ENCODE results near the gene COQ10B.

Gene COQ10B

GRCh38 chr2:197453123-197453913, at the start of gene COQ10B:
Gene COQ10B, plus strand, starts transcription at chr2:197453552. Its CDS starts 9 bp downstream, at chr2:197453561.
- TF ChIP-seq CTCF (conservative IDR thresholded peaks at IDR 0.05; ENCODE audit: low read length) = peak; percentile 28; the same call in 1 of the 2 replicates
- DNase-seq (ENCODE audit: low read depth) = peak; percentile 100
- H3K4me3 ChIP-seq (ENCODE audit: low read length) = peak within 1 kb of the TSS; percentile 98

- H3K4me3 ChIP-seq (ENCODE audit: low read length) = no peak overlapping the region
- no peak for DNase-seq (ENCODE audit: low read depth)
- TF ChIP-seq CTCF (conservative IDR thresholded peaks at IDR 0.05; ENCODE audit: low read length) = no peak
Measured at GRCh38 chr2:197405582-197405981, 47.8 kb upstream of the COQ10B start.

GRCh38 chr2:197414039-197414438, 39.3 kb upstream of the COQ10B start:
- no peak overlapping the region for H3K4me3 ChIP-seq (ENCODE audit: low read length)
- no peak for DNase-seq (ENCODE audit: low read depth)
- TF ChIP-seq CTCF (conservative IDR thresholded peaks at IDR 0.05; ENCODE audit: low read length) = no peak

- DNase-seq (ENCODE audit: low read depth) = no peak
- TF ChIP-seq CTCF (conservative IDR thresholded peaks at IDR 0.05; ENCODE audit: low read length) = no peak
- no peak overlapping the region for H3K4me3 ChIP-seq (ENCODE audit: low read length)
Measured at GRCh38 chr2:197414515-197414914, 38.8 kb upstream of the COQ10B start.

- TF ChIP-seq CTCF (conservative IDR thresholded peaks at IDR 0.05; ENCODE audit: low read length) = no peak
- DNase-seq (ENCODE audit: low read depth) = no peak
- H3K4me3 ChIP-seq (ENCODE audit: low read length) = no peak overlapping the region
Measured at GRCh38 chr2:197416268-197416667, 37.1 kb upstream of the COQ10B start.

GRCh38 chr2:197419438-197419837, 33.9 kb upstream of the COQ10B start:
- no peak for DNase-seq (ENCODE audit: low read depth)
- no peak overlapping the region for H3K4me3 ChIP-seq (ENCODE audit: low read length)
- no peak for TF ChIP-seq CTCF (conservative IDR thresholded peaks at IDR 0.05; ENCODE audit: low read length)

- DNase-seq (ENCODE audit: low read depth) = no peak
- no peak for TF ChIP-seq CTCF (conservative IDR thresholded peaks at IDR 0.05; ENCODE audit: low read length)
- H3K4me3 ChIP-seq (ENCODE audit: low read length) = no peak overlapping the region
Measured at GRCh38 chr2:197423307-197423706, 30.0 kb upstream of the COQ10B start.

Data from AG10803 (cell line).